Large intestine (tissue), 3 donors: ENCODE data around the gene CSPG4. TPM values are rescaled to one million over a fixed set of nuclear protein-coding genes. Genes with fewer than 3 reads are reported as not detected.
"Not testable (repeated sequence)": the region's sequence is repeated elsewhere in the genome, so short reads cannot be mapped to it uniquely, and the experiment has no call there.

ENCODE experiments used
- DNase-seq, 2 donors: peaks; one replicate each; pipeline versions ENCODE4 v3.0.0 to v3.0.0-alpha.2; 2013
- H3K27ac ChIP-seq: one replicate; pipeline ENCODE4 v1.5.1; 2013; ENCODE audit warnings: low read length
- H3K27me3 ChIP-seq: 2 replicates; pipeline ENCODE4 v1.6.1; 2013; ENCODE audit warnings: low read length; ENCODE audit not compliant: control insufficient read depth, insufficient read depth
- H3K36me3 ChIP-seq: 2 replicates; pipeline ENCODE4 v1.6.1; 2013; ENCODE audit warnings: low read length; ENCODE audit not compliant: control insufficient read depth, insufficient read depth
- H3K4me1 ChIP-seq: one replicate; pipeline ENCODE4 v1.6.1; 2013; ENCODE audit warnings: low read length; ENCODE audit not compliant: control insufficient read depth, insufficient read depth
- H3K4me3 ChIP-seq: one replicate; pipeline ENCODE4 v1.5.1; 2013; ENCODE audit warnings: low read length
- H3K9me3 ChIP-seq: one replicate; pipeline ENCODE4 v1.6.1; 2013; ENCODE audit warnings: mild to moderate bottlenecking, low read depth, low read length, moderate library complexity; ENCODE audit not compliant: control insufficient read depth
- WGBS: methylation state at CpG from one replicate; pipeline ENCODE4 v1.1.5; 2013; ENCODE audit warnings: low lambda C conversion rate; ENCODE audit not compliant: insufficient coverage; 5-methylcytosine and 5-hydroxymethylcytosine counted together
- polyA plus RNA-seq: library from polyadenylated mRNA; unstranded; fragments of 120-200 nt; gene quantifications from one replicate; pipeline ENCODE4 v1.2.1, GENCODE V29; 2013

Gene CSPG4
- polyA plus RNA-seq, 1 donor: 6.9 TPM

DNA sequence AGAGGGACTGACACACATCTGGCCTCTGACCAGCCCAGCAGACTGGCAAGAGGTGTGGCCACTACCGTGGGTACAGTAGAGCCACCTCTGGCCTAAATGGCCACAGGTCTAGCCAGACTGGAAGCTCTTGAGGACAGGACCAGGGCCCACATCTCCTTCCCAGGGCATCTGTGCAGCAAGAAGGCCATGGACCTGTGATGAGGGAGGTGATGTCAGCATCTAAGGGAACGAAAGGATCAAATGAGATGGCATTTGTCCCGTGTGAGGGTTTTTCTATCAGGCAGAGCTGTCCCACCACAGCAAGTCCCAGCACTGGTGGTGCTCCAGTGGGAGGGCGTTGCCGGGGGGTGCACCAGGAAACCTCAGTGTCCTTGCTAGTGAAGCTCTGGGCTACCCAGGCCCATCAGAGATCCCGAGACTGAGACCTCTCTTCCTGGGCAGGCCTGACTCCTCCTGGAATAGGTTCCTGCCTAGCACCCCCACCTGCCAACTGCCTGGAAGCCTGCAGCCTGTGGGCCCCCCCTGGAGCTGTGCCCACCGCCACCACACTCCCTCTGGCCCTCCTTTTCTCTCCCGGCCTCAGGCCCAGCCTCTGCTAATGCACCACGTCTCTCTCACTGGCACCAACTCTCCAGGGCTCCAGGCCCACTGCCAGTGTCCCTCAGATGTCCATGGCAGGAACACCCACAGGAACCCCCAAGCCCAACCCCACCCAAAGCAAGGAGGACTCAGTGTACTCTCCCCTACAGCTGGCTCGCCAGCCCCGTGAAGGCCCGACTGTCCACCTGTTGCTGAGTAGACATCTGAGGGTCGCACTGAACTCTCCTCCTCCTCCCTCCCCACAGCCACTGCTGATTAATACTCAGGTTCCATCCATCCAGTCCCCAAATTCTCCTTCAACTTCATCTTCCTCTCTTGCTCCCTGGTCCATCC, 11.3 kb downstream of the CSPG4 start:
- WGBS: no CpG with 5 or more reads among the region's 13 CpGs

DNA sequence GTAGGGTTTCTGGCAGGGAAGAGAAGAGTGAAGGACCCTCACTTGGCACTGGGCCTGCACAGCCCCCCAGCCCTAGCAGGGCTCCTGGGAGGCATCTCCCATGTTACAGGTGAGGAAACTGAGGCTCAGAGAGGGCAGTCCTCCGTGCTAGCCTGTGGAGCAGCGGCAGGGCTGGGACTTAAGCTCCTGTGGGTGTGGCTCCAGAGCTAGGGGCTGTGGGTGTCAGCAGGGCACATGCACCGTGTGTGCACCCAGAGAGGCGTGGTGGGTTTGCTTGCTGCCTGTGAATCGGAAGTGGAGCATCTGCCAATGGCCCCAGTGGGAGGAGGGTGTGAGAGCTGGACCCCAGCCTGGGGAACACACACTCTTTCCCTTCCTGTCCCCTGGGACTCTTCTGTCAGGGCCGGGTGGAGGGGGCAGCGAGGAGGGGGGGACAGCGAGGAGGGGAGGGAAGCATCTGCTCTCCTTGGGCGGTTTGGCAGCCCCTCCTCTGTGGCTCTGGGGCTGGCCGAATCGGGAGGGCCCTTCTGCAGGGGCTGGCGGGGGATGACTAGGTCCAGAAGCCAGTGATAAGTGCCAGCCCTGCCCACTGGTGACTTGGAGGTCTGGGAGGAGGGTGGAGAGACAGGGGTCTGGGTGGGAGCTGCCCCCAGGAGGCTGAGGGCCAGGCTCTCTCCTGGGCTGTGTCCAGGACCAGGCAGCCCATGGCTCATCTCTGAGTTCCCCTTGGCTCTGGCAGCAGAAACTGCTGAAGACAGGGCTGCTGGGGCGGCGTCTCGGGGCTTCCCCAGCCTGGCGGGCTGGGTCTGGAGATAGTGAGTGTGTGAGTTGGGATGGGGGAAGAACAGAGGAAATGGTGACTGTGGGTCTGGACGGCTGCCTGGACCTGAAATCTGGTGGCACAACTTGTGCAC, 12.4 kb downstream of the CSPG4 start:
- not testable (repeated sequence) for H3K27me3 ChIP-seq, H3K4me1 ChIP-seq
- H3K27ac ChIP-seq: peak overlapping the region; percentile 29

More for the DNA sequence above, 11.3 kb downstream of the CSPG4 start:
- not testable (repeated sequence) for H3K9me3 ChIP-seq, DNase-seq, H3K36me3 ChIP-seq, H3K27me3 ChIP-seq, H3K4me3 ChIP-seq, H3K4me1 ChIP-seq
- peak overlapping the region; percentile 29 for H3K27ac ChIP-seq

DNA sequence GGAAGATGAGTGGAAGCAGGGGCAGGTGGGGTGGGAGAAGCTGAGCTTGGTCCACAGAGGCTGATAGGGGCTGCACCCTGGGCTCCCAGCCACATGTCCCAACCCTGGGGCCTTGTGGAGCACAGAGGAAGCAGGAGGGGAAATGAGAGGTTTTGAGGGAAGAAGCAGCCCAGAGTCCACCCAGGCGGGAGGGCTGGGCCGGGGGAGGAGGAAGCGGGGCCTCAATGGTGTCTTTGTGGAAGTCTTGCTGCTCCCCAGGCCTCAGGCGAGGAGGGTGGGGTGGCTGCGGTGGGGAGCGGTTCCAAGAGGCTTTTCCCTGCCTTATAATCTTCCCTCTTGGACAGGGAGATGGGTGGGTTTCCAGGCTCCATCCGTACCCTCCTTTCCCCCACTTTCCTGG, 13.1 kb downstream of the CSPG4 start:
- H3K27ac ChIP-seq, DNase-seq, H3K9me3 ChIP-seq, H3K4me1 ChIP-seq, H3K4me3 ChIP-seq, H3K36me3 ChIP-seq, H3K27me3 ChIP-seq: not testable (repeated sequence)
- no CpG with 5 or more reads among the region's 7 CpGs for WGBS

More for the DNA sequence above, 12.4 kb downstream of the CSPG4 start:
- H3K9me3 ChIP-seq, H3K36me3 ChIP-seq, H3K4me3 ChIP-seq: not testable (repeated sequence)
- no CpG with 5 or more reads among the region's 17 CpGs for WGBS
- DNase-seq: peak; percentile 37 to 44

DNA sequence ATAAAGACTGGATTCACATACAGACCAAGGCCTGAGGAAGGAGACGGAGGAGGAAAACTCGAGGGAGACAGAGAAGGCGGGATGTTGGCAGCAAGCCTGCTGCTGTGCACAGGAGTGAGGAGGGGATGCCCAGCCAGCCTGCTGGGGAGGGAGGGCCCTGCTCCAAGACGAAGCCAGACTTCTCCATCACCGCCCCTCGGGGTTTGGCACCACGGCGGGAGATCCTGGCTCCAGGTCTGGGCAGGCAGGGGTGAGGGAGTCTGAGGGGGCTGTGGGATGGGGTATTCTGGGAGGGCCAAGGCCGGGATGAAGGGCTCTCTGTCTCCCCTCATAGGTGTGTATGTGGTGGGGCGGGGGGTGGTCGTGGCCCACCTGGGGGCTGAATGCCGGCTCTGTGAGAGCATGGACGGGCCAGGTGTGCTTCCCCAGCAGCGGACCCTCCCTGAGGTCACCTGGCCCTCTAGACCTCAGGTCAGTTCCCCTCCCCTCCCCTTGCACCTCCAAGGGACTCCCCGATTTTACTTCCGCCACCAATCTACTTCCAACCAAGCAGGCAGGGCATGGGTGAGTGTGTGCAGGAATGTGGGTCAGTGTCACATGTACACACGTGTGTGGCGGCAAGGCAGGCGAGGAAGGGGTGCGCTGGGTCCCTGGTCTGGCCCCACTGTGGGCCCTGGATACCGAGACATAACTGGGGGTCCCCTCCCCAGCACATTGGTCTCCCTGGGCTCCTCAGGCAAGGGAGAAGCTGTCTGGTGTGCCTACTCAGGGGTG, 14.5 kb downstream of the CSPG4 start:
- no CpG with 5 or more reads among the region's 21 CpGs for WGBS
- H3K4me3 ChIP-seq, H3K9me3 ChIP-seq, H3K27me3 ChIP-seq, DNase-seq, H3K36me3 ChIP-seq: not testable (repeated sequence)
- Histone ChIP-seq H3K4me1 (peaks cover 12% of the 10 kb centered on the region), H3K27ac (peak overlapping the region; percentile 40)

DNA sequence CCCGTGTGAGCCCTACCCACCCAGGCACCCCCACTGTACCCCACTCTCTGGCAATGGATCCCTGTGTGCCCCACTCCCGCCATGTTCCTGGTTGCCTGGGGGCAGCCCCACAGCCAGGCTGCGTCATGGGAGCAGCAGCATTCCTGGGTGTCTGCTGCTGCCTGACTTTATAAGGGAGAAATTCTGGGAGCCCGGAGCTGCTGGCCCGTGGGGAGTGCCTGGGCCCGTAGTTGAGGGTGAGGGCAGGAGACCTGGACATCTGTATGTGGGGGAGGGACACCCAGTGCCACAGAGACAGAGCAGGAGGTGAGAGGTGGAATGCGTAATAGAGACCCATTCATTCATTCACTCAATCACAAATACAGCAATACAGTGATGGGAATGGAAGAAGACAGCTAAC, 15.1 kb downstream of the CSPG4 start:
- DNase-seq: no peak
- Histone ChIP-seq H3K9me3 (no peaks in the 10 kb centered on the region), H3K36me3 (no peaks in the 10 kb centered on the region), H3K27ac (peak overlapping the region; percentile 40), H3K4me3 (no peak overlapping the region), H3K4me1 (peaks cover 12% of the 10 kb centered on the region), H3K27me3 (no peaks in the 10 kb centered on the region)
- WGBS: no CpG with 5 or more reads among the region's 7 CpGs

DNA sequence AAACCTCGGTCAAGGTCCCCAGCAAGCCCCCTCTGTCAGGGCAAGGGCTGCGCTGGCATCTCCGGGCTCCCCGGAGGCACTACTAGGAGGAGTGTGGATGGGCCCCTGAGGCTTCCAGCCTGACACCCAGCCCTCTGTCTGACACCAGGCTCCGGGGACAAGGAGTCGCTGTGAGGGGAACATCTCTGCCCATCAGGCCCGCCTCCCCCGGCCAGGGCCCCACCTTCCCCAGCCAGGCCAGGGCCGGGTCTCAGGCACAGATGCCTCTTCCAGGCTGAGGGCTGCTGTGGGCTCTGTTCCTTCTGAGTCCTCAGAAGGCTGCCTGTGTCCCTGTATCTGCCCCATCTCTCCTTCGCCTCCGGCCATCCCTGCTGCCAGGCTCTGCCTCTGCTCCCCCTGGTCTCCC, 15.8 kb downstream of the CSPG4 start:
- DNase-seq: no peak
- WGBS: 100% methylated on average over 2 of the region's 11 CpGs
- no peaks in the 10 kb centered on the region for H3K27me3 ChIP-seq
- no peaks in the 10 kb centered on the region for H3K36me3 ChIP-seq
- no peaks in the 10 kb centered on the region for H3K9me3 ChIP-seq
- H3K27ac ChIP-seq: peak overlapping the region; percentile 40
- H3K4me1 ChIP-seq: peaks cover 12% of the 10 kb centered on the region
- H3K4me3 ChIP-seq: no peak overlapping the region

DNA sequence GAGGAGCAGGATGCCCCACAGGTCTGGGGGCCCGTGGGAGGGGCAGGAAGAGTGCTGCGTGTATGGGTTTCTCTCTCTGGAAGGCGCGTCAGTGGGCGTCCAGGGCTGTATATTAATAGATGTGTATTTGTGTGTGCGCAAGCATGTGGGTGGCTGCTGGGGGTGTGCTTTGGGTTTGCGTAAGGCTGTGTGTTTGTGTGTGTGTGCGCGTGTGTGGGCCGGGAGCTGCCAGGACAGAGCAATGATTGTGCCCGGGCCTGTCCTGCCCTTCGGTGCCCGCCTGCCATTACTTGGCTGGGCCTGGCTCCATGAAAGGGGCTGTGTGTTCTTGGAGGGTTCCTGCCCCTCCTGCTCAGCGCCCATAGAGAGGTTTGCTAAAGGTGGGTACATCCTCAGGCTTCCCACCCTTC, 16.3 kb downstream of the CSPG4 start:
- Histone ChIP-seq H3K9me3 (no peaks in the 10 kb centered on the region), H3K27me3 (no peaks in the 10 kb centered on the region), H3K27ac (no peak overlapping the region), H3K4me1 (peaks cover 12% of the 10 kb centered on the region), H3K36me3 (no peaks in the 10 kb centered on the region), H3K4me3 (no peak overlapping the region)
- WGBS: no CpG with 5 or more reads among the region's 14 CpGs
- no peak for DNase-seq

DNA sequence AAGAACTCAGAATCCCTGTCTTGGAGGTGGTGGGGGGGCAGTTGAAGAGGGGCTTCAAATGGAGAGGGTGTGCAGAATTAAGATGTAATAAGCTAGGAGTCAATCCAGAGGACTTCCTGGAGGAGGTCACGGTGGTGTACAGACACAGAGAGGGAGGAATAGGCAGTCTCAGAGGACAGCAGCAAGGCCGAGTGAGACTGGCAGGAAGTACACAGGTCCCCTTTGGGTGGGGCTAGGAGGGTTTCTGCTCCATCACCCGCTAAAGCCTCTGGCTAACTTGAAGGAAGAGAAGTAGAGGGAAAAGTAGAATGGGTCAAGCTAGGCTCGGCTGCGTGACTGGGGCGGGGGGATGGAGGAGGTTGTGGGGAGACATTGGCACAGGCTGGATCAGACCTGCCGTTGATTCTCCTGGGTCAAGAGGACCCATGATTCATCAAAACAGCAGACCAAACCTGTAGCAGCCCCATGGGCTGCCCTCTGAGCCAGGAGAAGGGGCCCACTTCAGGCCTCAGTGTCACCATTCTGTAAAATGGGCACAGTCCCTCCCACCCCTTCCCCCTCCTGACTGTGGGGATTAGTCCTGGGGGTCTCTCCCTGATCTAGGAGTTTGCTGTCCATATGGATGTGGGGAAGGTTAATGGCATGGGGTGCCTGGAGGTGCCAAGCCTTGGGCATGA, 16.9 kb downstream of the CSPG4 start:
- Histone ChIP-seq H3K9me3 (no peaks in the 10 kb centered on the region), H3K27me3 (no peaks in the 10 kb centered on the region), H3K27ac (no peak overlapping the region), H3K36me3 (no peaks in the 10 kb centered on the region), H3K4me1 (peaks cover 12% of the 10 kb centered on the region), H3K4me3 (no peak overlapping the region)
- WGBS: 67% methylated on average over 2 of the region's 7 CpGs
- no peak for DNase-seq

DNA sequence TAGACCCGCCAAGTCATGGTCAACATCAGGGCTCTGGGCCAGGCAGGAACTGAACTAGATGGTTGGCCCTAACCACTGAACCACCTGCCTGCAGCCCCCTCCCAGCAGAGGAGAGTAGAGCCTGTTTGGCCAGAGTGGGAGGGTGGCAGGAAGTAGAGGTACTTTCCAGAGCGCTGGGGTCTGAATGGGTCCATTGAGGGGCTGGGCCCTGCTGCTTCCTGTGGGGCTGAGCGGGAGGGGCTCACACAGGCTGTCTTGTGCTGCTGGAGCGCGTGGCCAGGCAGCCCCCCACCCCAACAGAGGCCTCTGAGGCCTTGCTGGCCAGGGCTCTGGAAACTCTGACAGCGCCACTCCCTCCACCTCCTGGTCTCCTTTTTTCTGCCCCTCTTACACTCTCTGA, 17.4 kb downstream of the CSPG4 start:
- H3K4me3 ChIP-seq: no peak overlapping the region
- DNase-seq: peak; percentile 35 to 36
- no peaks in the 10 kb centered on the region for H3K36me3 ChIP-seq
- H3K27me3 ChIP-seq: no peaks in the 10 kb centered on the region
- peaks cover 12% of the 10 kb centered on the region for H3K4me1 ChIP-seq
- H3K9me3 ChIP-seq: no peaks in the 10 kb centered on the region
- no CpG with 5 or more reads among the region's 6 CpGs for WGBS
- no peak overlapping the region for H3K27ac ChIP-seq
